Right atrium auricular region (tissue), 2 donors: Measurements from ENCODE around the gene RCC2. TPM values are rescaled to one million over a fixed set of nuclear protein-coding genes. Genes with fewer than 3 reads are reported as not detected.

ENCODE experiments used
- DNase-seq: peaks from one replicate; pipeline ENCODE4 v3.0.0-alpha.2; 2019; ENCODE audit warnings: low spot score
- H3K27ac ChIP-seq, 2 donors: fragments of 200-600 bp; sonication (generic); 1 replicate in 1 of 2; 2 replicates in 1 of 2; pipeline ENCODE4 v1.5.1; 2016 to 2019
- H3K27me3 ChIP-seq, 2 donors: fragments of 200-600 bp; sonication (generic); one replicate each; pipeline versions ENCODE4 v1.5.1 to v1.6.0; 2017 to 2019
- H3K36me3 ChIP-seq: fragments of 200-600 bp; sonication (generic); one replicate; pipeline ENCODE4 v1.5.1; 2016
- H3K4me1 ChIP-seq, 2 donors: fragments of 200-600 bp; sonication (generic); one replicate each; pipeline versions ENCODE4 v1.5.1 to v1.6.0; 2017 to 2019
- H3K4me3 ChIP-seq, 2 donors: fragments of 200-600 bp; sonication (generic); 1 replicate in 1 of 2; 2 replicates in 1 of 2; pipeline ENCODE4 v1.5.1; 2017 to 2019; ENCODE audit warnings: mild to moderate bottlenecking in 1 of 2, moderate library complexity in 1 of 2
- H3K9me3 ChIP-seq, 2 donors: fragments of 200-600 bp; sonication (generic); one replicate each; pipeline ENCODE4 v1.5.1; 2019
- CTCF ChIP-seq, 2 donors: fragments of 200-600 bp; sonication (generic); IDR thresholded peaks; one replicate each; pipeline ENCODE4 v1.5.1; 2019; ENCODE audit warnings: antibody characterized with exemption in 2 of 2
- total RNA-seq, 2 donors: library from RNA; depleted of rRNA; stranded (reverse); fragments of >200 nt; gene quantifications; one replicate each; pipeline ENCODE4 v1.1.0, GENCODE V29; 2016

The RCC2 gene
- total RNA-seq, 2 donors from 2014 or later: 9.1 to 11.2 TPM

- TF ChIP-seq CTCF (IDR thresholded peaks at IDR 0.05): no peak
- Histone ChIP-seq H3K4me3 (no peak overlapping the region), H3K27ac (no peak overlapping the region), H3K4me1 (peaks cover 0 to 16% of the 10 kb centered on the region in 2 donors), H3K36me3 (no peaks in the 10 kb centered on the region), H3K9me3 (no peaks in the 10 kb centered on the region), H3K27me3 (no peaks in the 10 kb centered on the region)
- no peak for DNase-seq
Measured at GRCh38 chr1:17434601-17435000, 4.9 kb downstream of the RCC2 start.

- TF ChIP-seq CTCF (IDR thresholded peaks at IDR 0.05): no peak
- Histone ChIP-seq H3K4me3 (no peak overlapping the region), H3K27ac (no peak overlapping the region), H3K27me3 (no peaks in the 10 kb centered on the region), H3K36me3 (no peaks in the 10 kb centered on the region), H3K4me1 (peaks cover 0 to 16% of the 10 kb centered on the region in 2 donors), H3K9me3 (no peaks in the 10 kb centered on the region)
- DNase-seq: no peak
Measured at GRCh38 chr1:17434016-17434415, 5.5 kb downstream of the RCC2 start.

- H3K36me3 ChIP-seq: peaks cover 5% of the 10 kb centered on the region
Measured at GRCh38 chr1:17433261-17433660, 6.2 kb downstream of the RCC2 start.

GRCh38 chr1:17432412-17432811 is 7.1 kb downstream of the RCC2 start:
- Histone ChIP-seq H3K27ac (no peak overlapping the region), H3K36me3 (peaks cover 14% of the 10 kb centered on the region), H3K9me3 (no peaks in the 10 kb centered on the region), H3K27me3 (no peaks in the 10 kb centered on the region), H3K4me3 (no peak overlapping the region), H3K4me1 (peaks cover 0 to 16% of the 10 kb centered on the region in 2 donors)
- no peak for DNase-seq
- TF ChIP-seq CTCF (IDR thresholded peaks at IDR 0.05): no peak

More at GRCh38 chr1:17433261-17433660, 6.2 kb downstream of the RCC2 start:
- peaks cover 0 to 16% of the 10 kb centered on the region in 2 donors for H3K4me1 ChIP-seq
- no peak overlapping the region for H3K27ac ChIP-seq
- H3K4me3 ChIP-seq: no peak overlapping the region
- H3K9me3 ChIP-seq: no peaks in the 10 kb centered on the region
- no peaks in the 10 kb centered on the region for H3K27me3 ChIP-seq
- no peak for TF ChIP-seq CTCF (IDR thresholded peaks at IDR 0.05)
- no peak for DNase-seq

GRCh38 chr1:17429183-17429582 is 10.3 kb downstream of the RCC2 start:
- Histone ChIP-seq H3K4me1 (peaks cover 0 to 5% of the 10 kb centered on the region in 2 donors), H3K27me3 (no peaks in the 10 kb centered on the region), H3K27ac (no peak overlapping the region), H3K4me3 (no peak overlapping the region), H3K36me3 (peaks cover 36% of the 10 kb centered on the region), H3K9me3 (no peaks in the 10 kb centered on the region)
- DNase-seq: no peak
- TF ChIP-seq CTCF (IDR thresholded peaks at IDR 0.05): no peak
